HCT116 (cell line): ENCODE measurements around the gene CKMT2. TPM values are rescaled to one million over a fixed set of nuclear protein-coding genes. Genes with fewer than 3 reads are reported as not detected.
"Not testable (repeated sequence)": the region's sequence is repeated elsewhere in the genome, so short reads cannot be mapped to it uniquely, and the experiment has no call there.

Source experiments
- ATAC-seq: fragments of 200-7000 bp; cut with Tn5 transposase; 2 replicates; pipeline ENCODE4 v1.9.1; 2020; ENCODE audit warnings: mild to moderate bottlenecking, moderate library complexity
- BruUV-seq: library from RNA; stranded (reverse); fragments of 400-500 nt; replicated peaks from 2 replicates; lab custom pipeline; 2021; lab: Mats Ljungman, UMichigan
- CTCF ChIA-PET: fragments of 300-600 bp; sonication (Branson Sonifier 250); formaldehyde crosslinking; loops from one replicate; lab custom pipeline; 2021; ENCODE audit warnings: antibody characterized with exemption; lab: Charles Lee
- POLR2A ChIA-PET: fragments of 300-600, 350-600 bp; sonication (Branson Sonifier 250); formaldehyde crosslinking; loops from one replicate; lab custom pipeline; 2021; ENCODE audit warnings: antibody characterized with exemption; lab: Charles Lee
- RAD21 ChIA-PET, 2 experiments: fragments of 300-600 bp; sonication (Branson Sonifier 250); formaldehyde crosslinking; loops; one replicate each; lab custom pipeline; 2023; ENCODE audit warnings: low total read pairs in 2 of 2; ENCODE audit not compliant: uncharacterized antibody in 2 of 2, unreplicated experiment in 2 of 2, low non-redundant PET in 1 of 2; lab: Charles Lee
- DNase-seq: peaks from one replicate; pipeline ENCODE4 v3.0.0-alpha.2; 2010; ENCODE audit warnings: low read depth, low spot score
- H2AFZ ChIP-seq: fragments of 200-600 bp; shearing (Covaris generic), sonication (generic); 2 replicates; pipeline ENCODE4 v1.6.1; 2017; ENCODE audit warnings: low read depth, mixed run types, mixed read lengths, antibody characterized with exemption, low read length; ENCODE audit not compliant: poor library complexity, severe bottlenecking
- H3K27ac ChIP-seq: 2 replicates; pipeline ENCODE4 v1.5.1; 2012; ENCODE audit warnings: low read depth, low read length
- H3K27me3 ChIP-seq: fragments of 200-600 bp; sonication (generic); 2 replicates; pipeline ENCODE4 v1.6.1; 2016; ENCODE audit warnings: mixed run types, low read length, mixed read lengths; ENCODE audit not compliant: insufficient read depth
- H3K36me3 ChIP-seq, 2 experiments: fragments of 200-500 bp in 1 of 2; fragments of 200-600 bp in 1 of 2; sonication (Bioruptor generic) in 1 of 2; sonication (generic) in 1 of 2; 2 replicates each; pipeline versions ENCODE4 v1.5.1 to v1.6.1; 2014 to 2016; ENCODE audit warnings: low read length in 2 of 2, inconsistent platforms in 1 of 2, mixed read lengths in 1 of 2, mixed run types in 1 of 2; ENCODE audit not compliant: insufficient read depth in 2 of 2, control insufficient read depth in 1 of 2
- H3K4me1 ChIP-seq, 2 experiments: fragments of 200-600 bp in 1 of 2; sonication (generic) in 1 of 2; 2 replicates each; pipeline versions ENCODE4 v1.5.1 to v1.6.1; 2012 to 2017; ENCODE audit warnings: low read length in 2 of 2, inconsistent platforms in 1 of 2, mild to moderate bottlenecking in 1 of 2, mixed read lengths in 1 of 2, mixed run types in 1 of 2, moderate library complexity in 1 of 2; ENCODE audit not compliant: insufficient read depth in 2 of 2, control insufficient read depth in 1 of 2
- H3K4me2 ChIP-seq: fragments of 200-600 bp; sonication (generic); 2 replicates; pipeline ENCODE4 v1.6.1; 2017; ENCODE audit warnings: mixed run types, low read length, mixed read lengths
- H3K4me3 ChIP-seq, 2 experiments: fragments of 200-600 bp in 1 of 2; sonication (generic) in 1 of 2; replicated peaks in 1 of 2; 2 replicates each; pipeline ENCODE4 v1.5.1; 2011 to 2016; ENCODE audit warnings: low read length in 2 of 2, control low read depth in 1 of 2, low read depth in 1 of 2, mild to moderate bottlenecking in 1 of 2, mixed read lengths in 1 of 2, mixed run types in 1 of 2
- H3K79me2 ChIP-seq: fragments of 200-600 bp; sonication (generic); 2 replicates; pipeline ENCODE4 v1.6.1; 2017; ENCODE audit warnings: mild to moderate bottlenecking, mixed run types, low read length, moderate library complexity, mixed read lengths; ENCODE audit not compliant: insufficient read depth
- H3K9ac ChIP-seq: fragments of 200-600 bp; sonication (generic); 2 replicates; pipeline ENCODE4 v1.6.1; 2016; ENCODE audit warnings: low read length, mixed read lengths
- H3K9me2 ChIP-seq: fragments of 200-600 bp; sonication (generic), shearing (Covaris generic); 2 replicates; pipeline ENCODE4 v1.6.1; 2017; ENCODE audit warnings: mixed run types, mild to moderate bottlenecking, moderate library complexity; ENCODE audit not compliant: insufficient read depth
- H3K9me3 ChIP-seq, 2 experiments: fragments of 200-500 bp in 1 of 2; fragments of 200-600 bp in 1 of 2; sonication (Bioruptor generic) in 1 of 2; sonication (generic) in 1 of 2; 2 replicates each; pipeline ENCODE4 v1.6.1; 2014 to 2017; ENCODE audit warnings: low read length in 2 of 2, mixed read lengths in 2 of 2, inconsistent platforms in 1 of 2, low read depth in 1 of 2, mild to moderate bottlenecking in 1 of 2, mixed run types in 1 of 2, moderate library complexity in 1 of 2; ENCODE audit not compliant: control insufficient read depth in 1 of 2, insufficient read depth in 1 of 2
- H4K20me1 ChIP-seq: fragments of 200-600 bp; sonication (generic), shearing (Covaris generic); 2 replicates; pipeline ENCODE4 v1.6.1; 2017; ENCODE audit warnings: mixed run types, mild to moderate bottlenecking, moderate library complexity; ENCODE audit not compliant: insufficient read depth
- CEBPB ChIP-seq: IDR thresholded peaks from 2 replicates; pipeline ENCODE4 v1.6.1; 2012; ENCODE audit warnings: low read depth
- EGR1 ChIP-seq: IDR thresholded peaks from 2 replicates; pipeline ENCODE4 v1.6.1; 2012; ENCODE audit warnings: low read depth
- ELF1 ChIP-seq: IDR thresholded peaks from 2 replicates; pipeline ENCODE4 v1.6.1; 2012; ENCODE audit warnings: low read depth, borderline replicate concordance
- EZH2 ChIP-seq: fragments of 200-600 bp; sonication (generic); IDR thresholded peaks from 2 replicates; pipeline ENCODE4 v1.6.1; 2017; ENCODE audit warnings: antibody characterized with exemption, mixed run types
- EZH2phosphoT487 ChIP-seq: fragments of 200-600 bp; IDR thresholded peaks from 2 replicates; pipeline ENCODE4 v1.6.1; 2018; ENCODE audit warnings: antibody characterized with exemption, borderline replicate concordance
- FOSL1 ChIP-seq: IDR thresholded peaks from 2 replicates; pipeline ENCODE4 v1.6.1; 2012; ENCODE audit warnings: low read depth
- POLR2AphosphoS5 ChIP-seq: IDR thresholded peaks from 2 replicates; pipeline ENCODE4 v1.6.1; 2011; ENCODE audit warnings: mild to moderate bottlenecking, low read depth, low read length, moderate library complexity
- SP1 ChIP-seq: IDR thresholded peaks from 2 replicates; pipeline ENCODE4 v1.6.1; 2012; ENCODE audit warnings: low read depth
- SRF ChIP-seq: IDR thresholded peaks from 2 replicates; pipeline ENCODE4 v1.6.1; 2012; ENCODE audit warnings: low read depth
- TCF7L2 ChIP-seq: IDR thresholded peaks from 2 replicates; pipeline ENCODE4 v1.7.0; 2011; ENCODE audit warnings: borderline replicate concordance, inconsistent platforms; ENCODE audit not compliant: insufficient read depth, insufficient read length; ENCODE audit errors: extremely low read depth
- ZFX ChIP-seq: fragments of 450-650 bp; IDR thresholded peaks from 2 replicates; pipeline ENCODE4 v1.6.1; 2017
- ZNF274 ChIP-seq: fragments of 200-500 bp; sonication (Bioruptor generic); IDR thresholded peaks from 2 replicates; pipeline ENCODE4 v1.6.1; 2014; ENCODE audit warnings: mild to moderate bottlenecking, low read depth, low read length, inconsistent platforms
- intact Hi-C: fragments of 100-400 bp; cut with micrococcal nuclease; formaldehyde crosslinking; loops from 2 replicates; pipeline ENCODE4 v1.10.0; 2022
- total RNA-seq: library from RNA; stranded (reverse); gene quantifications from one replicate; pipeline ENCODE4 v1.2.1, GENCODE V29; 2021; ENCODE audit not compliant: unreplicated experiment
- TF ChIP-seq, protein P1 (sequence below): IDR thresholded peaks from 2 replicates; pipeline ENCODE4 v1.6.1; 2012; ENCODE audit warnings: low read depth
- TF ChIP-seq, protein P2 (sequence below): IDR thresholded peaks from 2 replicates; pipeline ENCODE4 v1.6.1; 2012
- TF ChIP-seq, protein P3 (sequence below): IDR thresholded peaks from 2 replicates; pipeline ENCODE4 v1.6.1; 2011; ENCODE audit warnings: mild to moderate bottlenecking, low read length, moderate library complexity; ENCODE audit not compliant: insufficient replicate concordance; ENCODE audit errors: extremely low read depth

Gene CKMT2
- total RNA-seq, 1 experiment from 2014 or later = not detected

DNA sequence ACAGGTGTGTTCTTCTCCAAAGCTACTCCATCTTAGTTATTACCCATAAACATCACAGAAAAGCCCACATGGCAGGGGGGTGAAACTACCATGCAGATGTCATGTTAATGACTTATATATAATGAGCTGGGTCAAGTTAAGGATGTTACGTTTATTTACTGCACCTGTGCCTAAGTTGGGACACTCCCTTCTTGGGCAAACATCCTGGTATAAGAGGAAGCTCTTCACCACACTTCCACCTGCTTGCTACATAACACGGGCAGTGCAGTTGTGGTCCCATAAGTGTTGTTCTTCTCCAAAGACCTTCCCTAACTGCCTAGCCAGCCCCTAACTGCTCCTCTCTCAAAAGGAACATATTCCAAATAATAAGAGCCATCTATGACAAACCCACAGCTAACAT, 59.0 kb downstream of the CKMT2 start:
- no peak for DNase-seq
- Histone ChIP-seq H3K4me2 (no peak overlapping the region), H3K27me3 (no peaks in the 10 kb centered on the region), H3K4me1 (no peaks in the 10 kb centered on the region), H2AFZ (no peak overlapping the region), H3K36me3 (no peaks in the 10 kb centered on the region), H3K9me2 (no peaks in the 10 kb centered on the region), H4K20me1 (no peaks in the 10 kb centered on the region), H3K9ac (no peak overlapping the region), H3K27ac (no peak overlapping the region), H3K79me2 (peaks cover 63% of the 10 kb centered on the region), H3K4me3 (no peak overlapping the region), H3K9me3 (peaks cover 0 to 11% of the 10 kb centered on the region in 2 experiments; a peak in 2 of 4 replicates)
- ChIA-PET POLR2A (no interaction called here), CTCF (no interaction called here), RAD21 (no interaction called here)
- TF ChIP-seq CEBPB (no peak), EZH2 (no peak), POLR2AphosphoS5 (no peak), SP1 (no peak), TCF7L2 (no peak), FOSL1 (no peak), ZFX (no peak), ZNF274 (no peak), ELF1 (no peak), EGR1 (no peak), EZH2phosphoT487 (no peak), SRF (no peak)
- TF ChIP-seq, protein P1, sequence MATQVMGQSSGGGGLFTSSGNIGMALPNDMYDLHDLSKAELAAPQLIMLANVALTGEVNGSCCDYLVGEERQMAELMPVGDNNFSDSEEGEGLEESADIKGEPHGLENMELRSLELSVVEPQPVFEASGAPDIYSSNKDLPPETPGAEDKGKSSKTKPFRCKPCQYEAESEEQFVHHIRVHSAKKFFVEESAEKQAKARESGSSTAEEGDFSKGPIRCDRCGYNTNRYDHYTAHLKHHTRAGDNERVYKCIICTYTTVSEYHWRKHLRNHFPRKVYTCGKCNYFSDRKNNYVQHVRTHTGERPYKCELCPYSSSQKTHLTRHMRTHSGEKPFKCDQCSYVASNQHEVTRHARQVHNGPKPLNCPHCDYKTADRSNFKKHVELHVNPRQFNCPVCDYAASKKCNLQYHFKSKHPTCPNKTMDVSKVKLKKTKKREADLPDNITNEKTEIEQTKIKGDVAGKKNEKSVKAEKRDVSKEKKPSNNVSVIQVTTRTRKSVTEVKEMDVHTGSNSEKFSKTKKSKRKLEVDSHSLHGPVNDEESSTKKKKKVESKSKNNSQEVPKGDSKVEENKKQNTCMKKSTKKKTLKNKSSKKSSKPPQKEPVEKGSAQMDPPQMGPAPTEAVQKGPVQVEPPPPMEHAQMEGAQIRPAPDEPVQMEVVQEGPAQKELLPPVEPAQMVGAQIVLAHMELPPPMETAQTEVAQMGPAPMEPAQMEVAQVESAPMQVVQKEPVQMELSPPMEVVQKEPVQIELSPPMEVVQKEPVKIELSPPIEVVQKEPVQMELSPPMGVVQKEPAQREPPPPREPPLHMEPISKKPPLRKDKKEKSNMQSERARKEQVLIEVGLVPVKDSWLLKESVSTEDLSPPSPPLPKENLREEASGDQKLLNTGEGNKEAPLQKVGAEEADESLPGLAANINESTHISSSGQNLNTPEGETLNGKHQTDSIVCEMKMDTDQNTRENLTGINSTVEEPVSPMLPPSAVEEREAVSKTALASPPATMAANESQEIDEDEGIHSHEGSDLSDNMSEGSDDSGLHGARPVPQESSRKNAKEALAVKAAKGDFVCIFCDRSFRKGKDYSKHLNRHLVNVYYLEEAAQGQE = no peak
- TF ChIP-seq, protein P2, sequence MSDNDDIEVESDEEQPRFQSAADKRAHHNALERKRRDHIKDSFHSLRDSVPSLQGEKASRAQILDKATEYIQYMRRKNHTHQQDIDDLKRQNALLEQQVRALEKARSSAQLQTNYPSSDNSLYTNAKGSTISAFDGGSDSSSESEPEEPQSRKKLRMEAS = no peak
- TF ChIP-seq, protein P3, sequence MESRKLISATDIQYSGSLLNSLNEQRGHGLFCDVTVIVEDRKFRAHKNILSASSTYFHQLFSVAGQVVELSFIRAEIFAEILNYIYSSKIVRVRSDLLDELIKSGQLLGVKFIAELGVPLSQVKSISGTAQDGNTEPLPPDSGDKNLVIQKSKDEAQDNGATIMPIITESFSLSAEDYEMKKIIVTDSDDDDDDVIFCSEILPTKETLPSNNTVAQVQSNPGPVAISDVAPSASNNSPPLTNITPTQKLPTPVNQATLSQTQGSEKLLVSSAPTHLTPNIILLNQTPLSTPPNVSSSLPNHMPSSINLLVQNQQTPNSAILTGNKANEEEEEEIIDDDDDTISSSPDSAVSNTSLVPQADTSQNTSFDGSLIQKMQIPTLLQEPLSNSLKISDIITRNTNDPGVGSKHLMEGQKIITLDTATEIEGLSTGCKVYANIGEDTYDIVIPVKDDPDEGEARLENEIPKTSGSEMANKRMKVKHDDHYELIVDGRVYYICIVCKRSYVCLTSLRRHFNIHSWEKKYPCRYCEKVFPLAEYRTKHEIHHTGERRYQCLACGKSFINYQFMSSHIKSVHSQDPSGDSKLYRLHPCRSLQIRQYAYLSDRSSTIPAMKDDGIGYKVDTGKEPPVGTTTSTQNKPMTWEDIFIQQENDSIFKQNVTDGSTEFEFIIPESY = no peak
- BruUV-seq = no TSS peak
- ATAC-seq = no peak
- intact Hi-C loops = no loop called here

DNA sequence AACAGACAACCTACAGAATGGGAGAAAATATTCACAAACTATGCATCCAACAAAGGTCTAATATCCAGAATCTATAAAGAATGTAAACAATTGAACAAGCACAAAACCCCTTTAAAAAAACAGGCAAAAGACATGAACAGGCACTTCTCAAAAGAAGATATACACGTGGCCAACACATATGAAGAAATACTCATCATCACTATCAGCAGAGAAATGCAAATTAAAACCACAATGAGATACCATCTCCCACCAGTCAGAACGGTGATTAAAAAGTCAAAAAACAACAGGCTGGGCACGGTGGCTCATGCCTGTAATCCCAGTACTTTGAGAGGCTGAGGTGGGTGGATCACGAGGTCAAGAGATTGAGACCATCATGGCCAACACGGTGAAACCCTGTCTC, 60.9 kb downstream of the CKMT2 start:
- H3K4me2 ChIP-seq, POLR2A ChIA-PET, H3K4me1 ChIP-seq, H3K27me3 ChIP-seq, H3K27ac ChIP-seq, CTCF ChIA-PET, intact Hi-C loops, H2AFZ ChIP-seq, H3K9ac ChIP-seq, RAD21 ChIA-PET, H4K20me1 ChIP-seq, H3K9me2 ChIP-seq, BruUV-seq, H3K36me3 ChIP-seq, ATAC-seq, DNase-seq, H3K4me3 ChIP-seq: not testable (repeated sequence)
- Histone ChIP-seq H3K9me3 (peaks cover 0 to 11% of the 10 kb centered on the region in 2 experiments; a peak in 2 of 4 replicates), H3K79me2 (peaks cover 61% of the 10 kb centered on the region)
